Endodermal cell (in vitro differentiated cells): ENCODE results near the gene ABCA13. TPM values are rescaled to one million over a fixed set of nuclear protein-coding genes. Genes with fewer than 3 reads are reported as not detected.

Experiments used
- DNase-seq: peaks from one replicate; pipeline ENCODE4 v3.0.0-alpha.2; 2017
- H3K27ac ChIP-seq: 2 replicates; pipeline ENCODE4 v1.5.1; 2013; ENCODE audit warnings: mild to moderate bottlenecking, low read depth, low read length, moderate library complexity
- H3K27me3 ChIP-seq: 2 replicates; pipeline ENCODE4 v1.6.1; 2013; ENCODE audit warnings: mild to moderate bottlenecking, low read length, moderate library complexity; ENCODE audit not compliant: insufficient read depth, control insufficient read depth, poor library complexity, severe bottlenecking
- H3K36me3 ChIP-seq: 2 replicates; pipeline ENCODE4 v1.7.0; 2013; ENCODE audit warnings: mild to moderate bottlenecking, low read length, moderate library complexity; ENCODE audit not compliant: control insufficient read depth, insufficient read depth
- H3K4me1 ChIP-seq: one replicate; pipeline ENCODE4 v1.7.0; 2013; ENCODE audit warnings: low read length; ENCODE audit not compliant: control insufficient read depth, insufficient read depth
- H3K4me3 ChIP-seq: 2 replicates; pipeline ENCODE4 v1.5.1; 2013; ENCODE audit warnings: mild to moderate bottlenecking, low read length, moderate library complexity
- H3K9ac ChIP-seq: 2 replicates; pipeline ENCODE4 v1.6.1; 2013; ENCODE audit warnings: mild to moderate bottlenecking, low read length, moderate library complexity; ENCODE audit not compliant: poor library complexity, severe bottlenecking; ENCODE audit errors: extremely low read depth
- H3K9me3 ChIP-seq: 2 replicates; pipeline ENCODE4 v1.6.1; 2013; ENCODE audit warnings: mild to moderate bottlenecking, low read length, moderate library complexity; ENCODE audit not compliant: control insufficient read depth
- H3K27ac Mint-ChIP-seq: 2 replicates; pipeline ENCODE4 v1.8.0; 2020; ENCODE audit warnings: mixed read lengths
- H3K27me3 Mint-ChIP-seq: 2 replicates; pipeline ENCODE4 v1.8.0; 2021; ENCODE audit warnings: mild to moderate bottlenecking, mixed read lengths; ENCODE audit not compliant: insufficient read depth
- H3K36me3 Mint-ChIP-seq: 2 replicates; pipeline ENCODE4 v1.8.0; 2020; ENCODE audit warnings: low read depth, mixed read lengths
- H3K4me1 Mint-ChIP-seq: 2 replicates; pipeline ENCODE4 v1.8.0; 2020; ENCODE audit warnings: mixed read lengths
- H3K4me3 Mint-ChIP-seq: 2 replicates; pipeline ENCODE4 v1.8.0; 2020; ENCODE audit warnings: mild to moderate bottlenecking, moderate library complexity, mixed read lengths
- H3K9me3 Mint-ChIP-seq: 2 replicates; pipeline ENCODE4 v1.8.0; 2020; ENCODE audit warnings: mild to moderate bottlenecking, mixed read lengths
- CTCF ChIP-seq: fragments of 200-600 bp; sonication (generic); conservative IDR thresholded peaks from 2 replicates; pipeline ENCODE4 v1.5.0; 2021; ENCODE audit warnings: antibody characterized with exemption, mild to moderate bottlenecking
- WGBS, 2 experiments: methylation state at CpG; one replicate each; pipeline versions ENCODE4 v1.1.5 to v1.1.7; 2013; ENCODE audit warnings: missing lambda C conversion rate in 2 of 2, mixed read lengths in 1 of 2; ENCODE audit not compliant: insufficient coverage in 1 of 2, insufficient read length in 1 of 2; 5-methylcytosine and 5-hydroxymethylcytosine counted together
- total RNA-seq, 2 donors: library from RNA; stranded (reverse); fragmentation: NEBNext Ultra II Directional in 1 of 2; extraction: Animal tissue kit (Norgen Biotek cat#: 25700) in 1 of 2; gene quantifications; 2 replicates in 1 of 2; 3 replicates in 1 of 2; pipeline ENCODE4 v1.2.1, GENCODE V29; 2021

The ABCA13 gene
- total RNA-seq, 2 donors from 2014 or later: 0.04 to 0.11 TPM

GRCh38 chr7:48635796-48636195, 464.5 kb downstream of the ABCA13 start:
- Mint-ChIP-seq H3K27ac (no peak overlapping the region), H3K4me3 (no peak overlapping the region), H3K27me3 (no peaks in the 10 kb centered on the region), H3K9me3 (no peaks in the 10 kb centered on the region), H3K36me3 (no peaks in the 10 kb centered on the region), H3K4me1 (peaks cover 10% of the 10 kb centered on the region)
- H3K27me3 ChIP-seq: no peaks in the 10 kb centered on the region
- DNase-seq: no peak
- no peaks in the 10 kb centered on the region for H3K4me1 ChIP-seq
- H3K36me3 ChIP-seq: no peaks in the 10 kb centered on the region
- H3K4me3 ChIP-seq: no peak overlapping the region
- H3K9me3 ChIP-seq: no peaks in the 10 kb centered on the region
- 100% methylated on average over 1 of the region's 1 CpG; no CpG with 5 or more reads in 1 of the 2 experiments for whole genome bisulfite sequencing, 2 experiments
- H3K27ac ChIP-seq: no peak overlapping the region
- H3K9ac ChIP-seq: no peak overlapping the region
- TF ChIP-seq CTCF: no peak

GRCh38 chr7:48636391-48637015, 465.2 kb downstream of the ABCA13 start:
- no peak for TF ChIP-seq CTCF
- H3K27ac ChIP-seq: no peak overlapping the region
- Mint-ChIP-seq H3K4me3 (no peak overlapping the region), H3K36me3 (no peaks in the 10 kb centered on the region), H3K27me3 (no peaks in the 10 kb centered on the region), H3K27ac (no peak overlapping the region), H3K4me1 (peaks cover 10% of the 10 kb centered on the region), H3K9me3 (no peaks in the 10 kb centered on the region)
- no peaks in the 10 kb centered on the region for H3K27me3 ChIP-seq
- H3K9ac ChIP-seq: no peak overlapping the region
- no peaks in the 10 kb centered on the region for H3K36me3 ChIP-seq
- no peak overlapping the region for H3K4me3 ChIP-seq
- no peaks in the 10 kb centered on the region for H3K4me1 ChIP-seq
- WGBS, 2 experiments: 77% methylated on average over 3 of the region's 3 CpGs; no CpG with 5 or more reads in 1 of the 2 experiments
- no peaks in the 10 kb centered on the region for H3K9me3 ChIP-seq
- peak; percentile 50 for DNase-seq

- no peak overlapping the region for H3K27ac Mint-ChIP-seq
- WGBS, 2 experiments: 85% methylated on average over 1 of the region's 1 CpG; no CpG with 5 or more reads in 1 of the 2 experiments
- H3K4me3 Mint-ChIP-seq: no peak overlapping the region
- no peaks in the 10 kb centered on the region for H3K27me3 ChIP-seq
- H3K9ac ChIP-seq: no peak overlapping the region
- no peak overlapping the region for H3K27ac ChIP-seq
- H3K4me1 ChIP-seq: no peaks in the 10 kb centered on the region
- H3K4me3 ChIP-seq: no peak overlapping the region
- peaks cover 10% of the 10 kb centered on the region for H3K4me1 Mint-ChIP-seq
- H3K27me3 Mint-ChIP-seq: no peaks in the 10 kb centered on the region
- no peaks in the 10 kb centered on the region for H3K36me3 Mint-ChIP-seq
- no peaks in the 10 kb centered on the region for H3K36me3 ChIP-seq
- DNase-seq: no peak
- no peaks in the 10 kb centered on the region for H3K9me3 ChIP-seq
- no peak for TF ChIP-seq CTCF
- no peaks in the 10 kb centered on the region for H3K9me3 Mint-ChIP-seq
These were observed 466.1 kb downstream of the ABCA13 start for GRCh38 chr7:48637382-48637781.
